Keratinocyte (primary cell): ENCODE measurements around the gene KLF7. TPM values are rescaled to one million over a fixed set of nuclear protein-coding genes. Genes with fewer than 3 reads are reported as not detected.

Experiments
- DNase-seq: peaks from one replicate; pipeline ENCODE4 v3.0.0-alpha.2; 2011; ENCODE audit warnings: low read depth, missing footprints, low spot score
- FAIRE-seq: peaks from 2 replicates; lab custom pipeline; 2011; peaks lifted over from hg19 to GRCh38; lab: Jason Lieb, UNC
- H2AFZ ChIP-seq: 2 replicates; pipeline ENCODE4 v1.6.0; 2012; ENCODE audit warnings: low read length, control low read depth, inconsistent platforms; ENCODE audit not compliant: control insufficient read depth
- H3K27ac ChIP-seq: 2 replicates; pipeline ENCODE4 v1.5.1; 2011; ENCODE audit warnings: low read length; ENCODE audit not compliant: control insufficient read depth, insufficient read depth
- H3K27me3 ChIP-seq: 3 replicates; pipeline ENCODE4 v1.6.0; 2011; ENCODE audit warnings: low read length; ENCODE audit not compliant: control insufficient read depth, insufficient read depth; ENCODE audit errors: extremely low read depth
- H3K36me3 ChIP-seq, 2 experiments: 2 replicates in 1 of 2; 3 replicates in 1 of 2; pipeline ENCODE4 v1.5.1; 2011; ENCODE audit warnings: low read length in 2 of 2, mild to moderate bottlenecking in 1 of 2; ENCODE audit not compliant: control insufficient read depth in 2 of 2, insufficient read depth in 2 of 2; ENCODE audit errors: extremely low read depth in 1 of 2
- H3K4me1 ChIP-seq: 3 replicates; pipeline ENCODE4 v1.5.1; 2011; ENCODE audit warnings: low read length; ENCODE audit not compliant: control insufficient read depth, insufficient read depth; ENCODE audit errors: extremely low read depth
- H3K4me2 ChIP-seq: 3 replicates; pipeline ENCODE4 v1.6.0; 2011; ENCODE audit warnings: low read depth, low read length; ENCODE audit not compliant: control insufficient read depth, insufficient read depth; ENCODE audit errors: extremely low read depth
- H3K4me3 ChIP-seq, 3 experiments: fragments of 200-600 bp in 1 of 3; sonication (generic) in 1 of 3; 2 replicates in 2 of 3; 3 replicates in 1 of 3; pipeline ENCODE4 v1.5.1; 2011 to 2016; ENCODE audit warnings: low read length in 3 of 3, mild to moderate bottlenecking in 3 of 3, control low read depth in 2 of 3, inconsistent platforms in 1 of 3, low read depth in 1 of 3, mixed read lengths in 1 of 3, mixed run types in 1 of 3, moderate library complexity in 1 of 3; ENCODE audit not compliant: control insufficient read depth in 2 of 3, insufficient read depth in 2 of 3; ENCODE audit errors: extremely low read depth in 1 of 3
- H3K79me2 ChIP-seq: 2 replicates; pipeline ENCODE4 v1.6.0; 2012; ENCODE audit warnings: low read length; ENCODE audit not compliant: control insufficient read depth, insufficient read depth
- H3K9ac ChIP-seq: 3 replicates; pipeline ENCODE4 v1.6.0; 2011; ENCODE audit warnings: low read length; ENCODE audit not compliant: control insufficient read depth, insufficient read depth; ENCODE audit errors: extremely low read depth
- H3K9me1 ChIP-seq: 3 replicates; pipeline ENCODE4 v1.6.0; 2011; ENCODE audit warnings: low read length; ENCODE audit not compliant: control insufficient read depth, insufficient read depth; ENCODE audit errors: extremely low read depth
- H3K9me3 ChIP-seq: 2 replicates; pipeline ENCODE4 v1.5.1; 2012; ENCODE audit warnings: low read depth, low read length; ENCODE audit not compliant: control insufficient read depth
- H4K20me1 ChIP-seq: 3 replicates; pipeline ENCODE4 v1.6.0; 2011; ENCODE audit warnings: low read length; ENCODE audit not compliant: control insufficient read depth, insufficient read depth; ENCODE audit errors: extremely low read depth
- CTCF ChIP-seq, 3 experiments: IDR thresholded peaks in 1 of 3; conservative IDR thresholded peaks in 1 of 3; optimal IDR thresholded peaks in 1 of 3; 2 replicates in 2 of 3; 3 replicates in 1 of 3; pipeline versions ENCODE3 to v1.5.1; 2011; ENCODE audit warnings: low read length in 3 of 3, mild to moderate bottlenecking in 3 of 3, moderate library complexity in 2 of 3, control low read depth in 1 of 3, inconsistent platforms in 1 of 3; ENCODE audit not compliant: insufficient read depth in 2 of 3; ENCODE audit errors: extremely low read depth in 1 of 3
- EZH2 ChIP-seq: IDR thresholded peaks from one replicate; pipeline ENCODE4 v1.6.1; 2012; ENCODE audit warnings: inconsistent platforms, mild to moderate bottlenecking, low read length, moderate library complexity
- dilution Hi-C: fragments of 300-500 bp; cut with MboI; formaldehyde crosslinking; loops from one replicate; pipeline ENCODE4 v1.7.0; 2020; ENCODE audit warnings: low sequenced_read_pairs; ENCODE audit not compliant: extremely low pct_ligation_motif_present
- polyA plus RNA-seq, 5 experiments: library from polyadenylated mRNA; depleted of rRNA in 3 of 5; stranded (reverse) in 3 of 5; stranded (forward) in 1 of 5; unstranded in 1 of 5; fragments of >200 nt; gene quantifications; 1 replicate in 1 of 5; 2 replicates in 3 of 5; 3 replicates in 1 of 5; pipeline versions ENCODE4 v1.2.1 to v1.2.3, GENCODE V29; 2011 to 2012; ENCODE audit warnings: missing spikeins in 2 of 5, low read depth in 1 of 5, low replicate concordance in 1 of 5

The KLF7 gene
- polyA plus RNA-seq, 1 donor (not counting 4 experiments of a cell fraction or from before 2014, with no cell fraction given) = 44.7 TPM

GRCh38 chr2:207150284-207150683, 15.5 kb downstream of the KLF7 start:
- no peak overlapping the region for H3K4me2 ChIP-seq
- no peak overlapping the region for H2AFZ ChIP-seq
- H3K9ac ChIP-seq = no peak overlapping the region
- no peaks in the 10 kb centered on the region for H3K27me3 ChIP-seq
- H3K4me3 ChIP-seq = no peak overlapping the region
- dilution Hi-C loops = no loop called here
- no peaks in the 10 kb centered on the region for H3K9me3 ChIP-seq
- no peak for TF ChIP-seq CTCF (optimal IDR thresholded peaks at IDR 0.05 in 1 of 3, IDR thresholded peaks at IDR 0.05 in 1 of 3, conservative IDR thresholded peaks at IDR 0.05 in 1 of 3; ENCODE audit: extremely low read depth in 1 of 3, insufficient read depth in 2 of 3, low read length in 3 of 3)
- peaks cover 100% of the 10 kb centered on the region for H3K79me2 ChIP-seq
- no peaks in the 10 kb centered on the region for H3K9me1 ChIP-seq
- peaks cover 16 to 32% of the 10 kb centered on the region in 2 experiments for H3K36me3 ChIP-seq
- FAIRE-seq (no peak), DNase-seq (no peak)
- no peaks in the 10 kb centered on the region for H4K20me1 ChIP-seq
- H3K4me1 ChIP-seq = peaks cover 22% of the 10 kb centered on the region
- no peak overlapping the region for H3K27ac ChIP-seq

- TF ChIP-seq CTCF (optimal IDR thresholded peaks at IDR 0.05 in 1 of 3, IDR thresholded peaks at IDR 0.05 in 1 of 3, conservative IDR thresholded peaks at IDR 0.05 in 1 of 3; ENCODE audit: extremely low read depth in 1 of 3, insufficient read depth in 2 of 3, low read length in 3 of 3) = no peak
- no peak for TF ChIP-seq EZH2
- no peak overlapping the region for H3K4me3 ChIP-seq
- H3K36me3 ChIP-seq = peaks cover 16 to 38% of the 10 kb centered on the region in 2 experiments
- H3K4me2 ChIP-seq = no peak overlapping the region
- no peak for FAIRE-seq
- no peak overlapping the region for H3K27ac ChIP-seq
- dilution Hi-C loops = no loop called here
- no peaks in the 10 kb centered on the region for H3K9me3 ChIP-seq
- H3K4me1 ChIP-seq = peaks cover 22% of the 10 kb centered on the region
- peaks cover 100% of the 10 kb centered on the region for H3K79me2 ChIP-seq
- H4K20me1 ChIP-seq = no peaks in the 10 kb centered on the region
- H3K9me1 ChIP-seq = no peaks in the 10 kb centered on the region
- no peak for DNase-seq
- no peak overlapping the region for H3K9ac ChIP-seq
- H3K27me3 ChIP-seq = no peaks in the 10 kb centered on the region
- H2AFZ ChIP-seq = no peak overlapping the region
These were observed 16.2 kb downstream of the KLF7 start for GRCh38 chr2:207149249-207150213.
